SU-DHL-6 (cell line): ENCODE data around the gene C7orf57.

ENCODE experiments used
- EZH2phosphoT487 ChIP-seq: fragments of 200-600 bp; sonication (generic), shearing (Covaris generic); conservative IDR thresholded peaks from 2 replicates; pipeline ENCODE4 v1.6.1; 2018; ENCODE audit warnings: mild to moderate bottlenecking, antibody characterized with exemption, low read length, moderate library complexity, mixed read lengths
- TF ChIP-seq, protein P1 (sequence below): fragments of 200-600 bp; sonication (generic); IDR thresholded peaks from one replicate; pipeline ENCODE4 v1.5.1; 2017; ENCODE audit warnings: antibody characterized with exemption, mild to moderate bottlenecking, low read length, moderate library complexity; ENCODE audit not compliant: insufficient read depth, poor library complexity, severe bottlenecking

- TF ChIP-seq, protein P1, sequence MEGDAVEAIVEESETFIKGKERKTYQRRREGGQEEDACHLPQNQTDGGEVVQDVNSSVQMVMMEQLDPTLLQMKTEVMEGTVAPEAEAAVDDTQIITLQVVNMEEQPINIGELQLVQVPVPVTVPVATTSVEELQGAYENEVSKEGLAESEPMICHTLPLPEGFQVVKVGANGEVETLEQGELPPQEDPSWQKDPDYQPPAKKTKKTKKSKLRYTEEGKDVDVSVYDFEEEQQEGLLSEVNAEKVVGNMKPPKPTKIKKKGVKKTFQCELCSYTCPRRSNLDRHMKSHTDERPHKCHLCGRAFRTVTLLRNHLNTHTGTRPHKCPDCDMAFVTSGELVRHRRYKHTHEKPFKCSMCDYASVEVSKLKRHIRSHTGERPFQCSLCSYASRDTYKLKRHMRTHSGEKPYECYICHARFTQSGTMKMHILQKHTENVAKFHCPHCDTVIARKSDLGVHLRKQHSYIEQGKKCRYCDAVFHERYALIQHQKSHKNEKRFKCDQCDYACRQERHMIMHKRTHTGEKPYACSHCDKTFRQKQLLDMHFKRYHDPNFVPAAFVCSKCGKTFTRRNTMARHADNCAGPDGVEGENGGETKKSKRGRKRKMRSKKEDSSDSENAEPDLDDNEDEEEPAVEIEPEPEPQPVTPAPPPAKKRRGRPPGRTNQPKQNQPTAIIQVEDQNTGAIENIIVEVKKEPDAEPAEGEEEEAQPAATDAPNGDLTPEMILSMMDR = no peak
- no peak for TF ChIP-seq EZH2phosphoT487
These were observed 5.8 kb downstream of the C7orf57 start for GRCh38 chr7:48040944-48041652.
